Thyroid gland (tissue), 4 donors: ENCODE measurements around the gene SMG6.

Source experiments
- CTCF ChIP-seq, 6 experiments: fragments of 200-600 bp in 3 of 6; fragments of 450-650 bp in 3 of 6; sonication (generic) in 3 of 6; IDR thresholded peaks; one replicate each; pipeline ENCODE4 v1.5.1; 2016 to 2019; ENCODE audit warnings: antibody characterized with exemption in 6 of 6, mild to moderate bottlenecking in 2 of 6, inconsistent platforms in 1 of 6, moderate library complexity in 1 of 6
- POLR2A ChIP-seq, 2 donors: fragments of 450-650 bp; IDR thresholded peaks; one replicate each; pipeline ENCODE4 v1.6.1; 2017; ENCODE audit warnings: antibody characterized with exemption in 2 of 2, mild to moderate bottlenecking in 2 of 2, moderate library complexity in 1 of 2

- TF ChIP-seq POLR2A (IDR thresholded peaks at IDR 0.05) (no peak), CTCF (IDR thresholded peaks at IDR 0.05) (no peak)
These were observed 4.4 kb downstream of the SMG6 start for GRCh38 chr17:2299136-2299535.
